Hippocampal formation (tissue), 2 donors: ENCODE results near the gene ENTREP3.
"Not testable (repeated sequence)": the region's sequence is repeated elsewhere in the genome, so short reads cannot be mapped to it uniquely, and the experiment has no call there.

Source experiments
- DNase-seq, 2 donors: peaks; one replicate each; lab custom pipeline; 2025; lab: John Stamatoyannopoulos, UW

ENTREP3 gene

DNA sequence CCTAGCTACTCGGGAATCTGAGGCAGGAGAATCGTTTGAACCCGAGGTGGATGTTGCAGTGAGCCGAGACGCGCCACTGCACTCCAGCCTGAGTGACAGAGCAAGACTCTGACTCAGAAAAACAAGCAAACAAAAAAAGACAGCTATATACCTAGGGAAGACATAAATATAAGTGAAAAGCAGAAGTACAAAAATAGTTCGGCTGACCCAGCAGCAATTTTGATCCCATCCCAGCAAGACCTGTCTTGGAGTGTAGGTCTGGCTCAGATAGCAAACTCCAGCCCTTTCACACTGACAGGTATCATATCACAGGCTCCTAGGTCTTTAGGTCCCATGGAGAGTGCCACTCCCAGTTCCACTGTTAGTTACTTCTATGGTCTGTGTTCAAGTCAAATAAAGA lies 32.2 kb downstream of the ENTREP3 start:
- no peak for DNase-seq

DNA sequence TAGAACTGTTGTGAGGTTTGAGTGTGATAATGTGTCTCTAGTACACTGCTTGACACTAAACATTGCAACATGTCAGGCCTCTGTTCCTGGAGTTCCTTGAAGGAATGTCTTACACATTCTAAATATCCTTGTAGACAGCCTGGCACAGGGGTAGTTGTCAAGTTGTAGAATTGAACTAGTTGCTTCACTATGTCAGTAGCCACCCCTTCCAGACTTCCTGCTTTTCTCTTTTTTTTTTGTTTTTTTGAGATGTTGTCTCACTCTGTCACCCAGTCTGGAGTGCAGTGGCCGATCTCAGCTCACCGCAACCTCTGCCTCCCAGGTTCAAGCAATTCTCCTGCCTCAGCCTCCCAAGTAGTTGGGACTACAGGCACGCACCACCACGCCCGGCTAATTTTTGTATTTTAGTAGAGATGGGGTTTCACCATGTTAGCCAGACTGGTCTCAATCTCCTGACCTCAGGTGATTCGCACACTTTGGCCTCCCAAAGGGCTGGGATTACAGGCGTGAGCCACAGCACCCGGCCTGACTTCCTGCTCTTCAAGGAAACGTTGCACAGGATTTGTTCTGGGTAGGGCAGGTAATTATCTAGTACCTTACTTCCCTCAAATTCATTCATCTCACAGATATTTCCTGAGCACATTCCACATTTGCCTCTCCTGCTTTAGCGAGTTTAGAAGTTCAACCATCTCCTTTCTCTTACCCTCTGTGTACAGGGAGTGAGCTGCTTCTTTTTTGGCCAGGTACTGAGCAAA lies 34.9 kb downstream of the ENTREP3 start:
- DNase-seq = not testable (repeated sequence)

DNA sequence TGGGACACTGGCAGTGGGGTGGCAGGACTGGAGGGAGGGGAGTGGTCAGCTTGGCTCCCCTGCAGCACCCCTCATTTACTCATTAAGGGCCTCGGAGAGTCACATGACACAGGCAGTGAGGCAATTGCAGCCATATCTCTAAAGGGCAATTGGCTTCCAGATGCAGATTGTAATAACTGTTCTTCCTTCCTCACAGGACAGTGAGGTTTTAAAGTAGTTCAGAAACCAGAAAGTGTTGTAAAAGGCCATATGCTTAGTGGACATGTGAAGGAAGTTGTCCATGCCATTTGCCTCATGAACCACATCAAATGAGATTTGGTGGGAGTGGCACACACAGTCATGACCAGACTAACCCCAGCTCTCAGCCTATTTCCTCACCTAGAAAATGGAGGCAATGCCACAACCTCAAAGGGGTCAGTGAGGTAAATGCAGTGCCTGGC lies 35.7 kb downstream of the ENTREP3 start:
- peak; percentile 27 to 32 for DNase-seq

GRCh38 chr1:155218854-155219591 lies 36.3 kb downstream of the ENTREP3 start:
- DNase-seq = peak; percentile 71 to 72

DNA sequence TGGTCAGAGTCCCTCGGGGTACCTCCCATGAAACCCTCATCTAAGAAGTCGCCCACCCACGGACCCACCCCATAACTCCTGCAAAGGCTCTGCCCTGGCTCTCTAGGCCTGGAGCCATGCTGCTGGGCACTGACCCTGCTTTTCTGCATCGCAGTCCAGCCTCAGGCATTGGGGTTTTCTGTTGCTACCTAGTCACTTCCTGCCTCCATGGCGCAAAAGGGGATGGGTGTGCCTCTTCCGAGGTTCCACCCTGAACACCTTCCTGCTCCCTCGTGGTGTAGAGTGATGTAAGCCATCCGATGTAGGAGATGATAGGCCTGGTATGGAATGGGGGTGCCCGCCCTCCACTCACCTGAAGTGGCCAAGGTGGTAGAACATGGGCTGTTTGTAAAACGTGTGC lies 40.6 kb downstream of the ENTREP3 start:
- DNase-seq = not testable (repeated sequence)

DNA sequence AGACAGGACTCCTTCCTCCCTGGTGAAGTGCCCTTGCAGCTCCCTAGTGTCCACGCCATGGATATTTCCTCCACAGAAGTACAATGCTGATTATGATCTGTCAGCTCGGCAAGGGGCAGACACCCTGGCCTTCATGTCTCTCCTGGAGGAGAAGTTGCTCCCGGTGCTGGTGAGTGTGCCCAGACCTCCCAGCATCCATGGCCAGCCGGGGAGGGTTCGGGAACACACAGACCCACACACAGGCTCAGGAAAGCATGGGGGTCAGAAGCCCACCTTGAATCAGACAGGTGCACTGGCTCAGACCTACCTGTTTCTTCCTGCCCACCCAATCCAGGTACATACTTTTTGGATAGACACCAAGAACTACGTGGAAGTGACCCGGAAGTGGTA lies 43.2 kb downstream of the ENTREP3 start:
- not testable (repeated sequence) for DNase-seq

DNA sequence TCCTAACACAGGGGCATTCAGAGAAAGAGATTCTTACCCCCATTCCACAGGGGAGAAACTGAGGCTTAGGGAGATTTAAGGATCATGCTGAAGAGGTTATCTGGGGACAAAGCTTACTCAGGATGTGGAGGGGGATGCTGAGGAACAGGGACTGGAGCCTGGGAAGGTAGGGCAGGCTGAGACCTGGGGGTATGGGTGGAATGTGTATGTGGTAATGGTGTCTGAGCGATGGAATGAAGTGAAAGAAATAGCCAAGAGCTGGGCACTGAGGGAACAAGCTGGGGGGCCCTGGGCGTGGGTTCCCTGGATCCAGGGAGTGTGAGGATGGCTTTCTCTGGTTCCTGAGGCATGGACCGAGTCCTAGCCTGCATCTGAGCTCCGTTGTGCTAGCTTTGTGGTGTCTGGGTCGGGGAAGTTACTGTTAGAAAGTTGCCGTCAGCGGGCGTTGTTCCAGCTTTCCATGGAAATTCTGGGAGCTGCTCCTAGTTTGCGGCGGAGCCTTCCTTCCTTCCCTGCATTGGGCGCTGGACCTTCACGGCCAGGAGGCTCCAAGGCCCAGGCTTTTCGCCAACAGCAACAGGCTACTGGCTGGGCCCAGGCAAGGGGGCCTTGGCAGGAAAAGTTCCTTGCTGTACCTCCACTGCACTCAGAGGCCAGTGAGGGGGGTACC lies 43.8 kb downstream of the ENTREP3 start:
- DNase-seq = not testable (repeated sequence)

- no peak for DNase-seq
These were observed 44.8 kb downstream of the ENTREP3 start for GRCh38 chr1:155210314-155211104.

- no peak for DNase-seq
These were observed 46.0 kb downstream of the ENTREP3 start for GRCh38 chr1:155209312-155209721.

DNA sequence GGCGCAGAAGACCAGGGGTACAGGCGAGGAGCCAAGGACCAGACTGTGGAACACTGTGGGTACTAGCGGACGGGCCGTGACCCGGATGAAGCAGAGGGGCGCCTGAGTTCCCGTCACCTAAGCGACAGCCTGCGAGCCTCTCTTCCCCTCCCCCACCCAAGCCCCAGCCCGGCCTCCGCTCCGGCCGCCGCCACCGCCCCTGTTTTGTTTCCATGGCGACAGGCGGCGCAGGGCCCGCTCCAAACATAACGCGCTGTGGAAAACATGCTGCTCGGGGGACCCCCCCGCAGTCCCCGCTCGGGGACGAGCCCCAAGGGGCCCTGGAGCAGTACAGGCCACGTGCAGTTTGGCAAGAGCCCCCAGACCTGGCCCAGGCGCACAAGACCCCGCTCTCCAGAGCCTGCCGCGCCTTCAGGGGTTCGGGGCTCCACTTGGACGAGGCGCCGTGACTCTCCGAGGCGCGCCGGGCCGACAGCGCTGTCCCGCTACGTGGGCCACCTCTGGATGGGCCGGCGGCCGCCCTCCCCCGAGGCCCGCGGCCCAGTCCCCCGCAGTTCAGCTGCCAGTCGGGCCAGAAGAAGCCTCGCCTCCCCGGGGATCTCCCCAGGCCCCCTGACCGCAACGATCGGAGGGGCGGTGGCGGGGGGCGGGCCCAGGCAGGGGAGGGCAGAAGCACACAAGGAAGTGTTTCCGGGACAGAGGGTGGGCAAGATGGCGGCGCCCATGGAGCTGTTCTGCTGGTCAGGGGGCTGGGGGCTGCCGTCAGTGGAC lies 46.6 kb downstream of the ENTREP3 start, which contains the start of gene MTX1:
TSS of gene MTX1 (plus strand) at position 155 of the 771 bp plus-strand sequence. CDS start at position 265, 110 bp downstream.
- DNase-seq = peak; percentile 67 to 70

GRCh38 chr1:155207806-155208540 lies 47.3 kb downstream of the ENTREP3 start, which contains the start of gene THBS3:
TSS of gene THBS3 (minus strand) at chr1:155207897. CDS start at chr1:155207876, 21 bp downstream.
- peak in 1 of 2 donors; percentile 67 for DNase-seq

DNA sequence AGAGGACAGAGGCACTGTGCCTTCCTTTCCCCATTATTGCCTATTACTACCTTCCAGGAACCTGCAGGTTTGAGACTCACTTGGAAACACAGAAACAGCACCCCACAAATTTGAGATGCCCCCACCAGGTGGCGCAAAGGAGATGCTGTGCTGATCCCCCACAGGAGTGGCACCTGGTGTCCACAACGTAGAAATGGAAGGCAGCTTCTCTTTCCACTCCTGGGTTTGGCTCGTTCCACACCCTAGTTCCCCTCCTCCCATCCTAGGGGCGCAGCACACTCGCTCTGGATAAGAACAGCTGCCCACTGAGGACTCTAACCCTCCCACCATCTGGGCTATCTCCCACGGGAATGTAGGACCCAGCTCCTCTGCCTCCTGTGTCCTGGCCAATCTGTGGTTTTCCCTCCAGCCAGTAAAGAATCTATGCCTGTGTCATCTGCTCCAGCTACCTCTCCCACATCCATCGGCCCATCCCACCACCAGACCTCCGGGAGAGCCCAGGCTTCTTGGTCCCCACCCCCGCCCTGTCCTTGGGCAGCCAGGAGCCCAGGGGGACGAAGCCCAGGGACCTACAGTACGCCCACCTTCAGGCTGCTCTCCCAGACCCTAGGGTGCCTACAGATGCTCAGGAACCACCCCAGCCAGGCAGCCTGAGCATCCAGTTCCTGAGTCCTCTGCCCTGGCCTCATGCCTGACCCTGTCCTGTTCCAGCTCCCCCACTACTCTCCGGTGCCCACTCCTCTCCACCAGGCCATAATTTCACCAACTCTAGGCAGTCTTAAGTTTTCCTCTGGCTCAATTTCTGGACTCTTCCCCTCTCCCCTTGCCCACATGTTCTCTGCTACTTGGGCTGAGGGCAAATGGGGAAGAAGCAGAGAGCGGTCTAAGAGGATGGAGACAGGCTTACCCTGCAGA lies 48.1 kb downstream of the ENTREP3 start:
- DNase-seq = peak; percentile 41 to 54

DNA sequence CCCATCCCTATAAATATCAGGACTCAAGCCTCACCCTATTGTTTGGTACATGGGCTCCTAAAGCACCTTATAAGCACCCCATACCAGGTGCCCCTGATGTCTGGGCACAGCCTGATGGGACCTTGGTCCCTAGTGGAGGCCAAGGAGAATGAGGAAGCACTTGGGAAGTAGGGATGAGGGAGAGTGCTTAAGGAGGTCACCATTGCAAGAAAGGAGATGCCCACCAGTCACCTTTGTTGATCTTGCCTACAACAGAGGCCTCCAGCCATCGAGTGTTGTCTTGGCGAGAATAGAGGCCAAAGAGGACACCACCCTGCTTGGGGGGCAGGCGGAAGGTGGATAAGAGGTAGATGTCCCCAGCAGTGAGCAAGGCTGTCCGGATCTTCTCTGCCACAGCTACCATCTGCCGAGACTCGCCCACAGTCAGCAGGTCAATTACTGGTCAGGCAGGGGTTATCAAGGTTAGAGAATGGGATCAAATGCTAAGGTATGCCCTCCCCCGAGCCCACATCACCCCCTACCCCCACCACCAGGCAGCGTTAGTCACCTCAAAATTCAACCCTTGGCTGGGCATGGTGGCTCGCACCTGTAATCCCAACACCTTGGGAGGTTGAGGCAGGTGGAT lies 49.2 kb downstream of the ENTREP3 start:
- DNase-seq = no peak

DNA sequence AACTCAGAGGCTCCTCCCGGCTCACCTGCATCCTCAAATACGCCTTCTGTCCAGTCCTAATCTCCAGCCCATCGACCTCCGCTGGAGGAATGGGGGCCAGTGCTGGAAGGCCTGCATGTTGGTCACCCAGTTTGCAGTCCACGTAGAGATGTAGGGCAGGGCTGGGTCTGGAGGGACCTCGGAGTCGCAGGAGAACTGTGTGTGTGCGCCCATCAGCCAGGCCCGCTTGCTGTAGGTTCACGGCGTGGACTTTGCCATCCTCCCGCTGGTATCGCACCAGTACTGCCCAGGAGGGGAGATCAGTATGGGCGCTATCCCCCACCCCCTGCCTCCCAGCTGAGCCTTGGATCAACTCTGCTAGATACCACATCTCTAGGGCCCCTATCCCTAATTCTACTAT lies 50.2 kb downstream of the ENTREP3 start:
- no peak for DNase-seq

DNA sequence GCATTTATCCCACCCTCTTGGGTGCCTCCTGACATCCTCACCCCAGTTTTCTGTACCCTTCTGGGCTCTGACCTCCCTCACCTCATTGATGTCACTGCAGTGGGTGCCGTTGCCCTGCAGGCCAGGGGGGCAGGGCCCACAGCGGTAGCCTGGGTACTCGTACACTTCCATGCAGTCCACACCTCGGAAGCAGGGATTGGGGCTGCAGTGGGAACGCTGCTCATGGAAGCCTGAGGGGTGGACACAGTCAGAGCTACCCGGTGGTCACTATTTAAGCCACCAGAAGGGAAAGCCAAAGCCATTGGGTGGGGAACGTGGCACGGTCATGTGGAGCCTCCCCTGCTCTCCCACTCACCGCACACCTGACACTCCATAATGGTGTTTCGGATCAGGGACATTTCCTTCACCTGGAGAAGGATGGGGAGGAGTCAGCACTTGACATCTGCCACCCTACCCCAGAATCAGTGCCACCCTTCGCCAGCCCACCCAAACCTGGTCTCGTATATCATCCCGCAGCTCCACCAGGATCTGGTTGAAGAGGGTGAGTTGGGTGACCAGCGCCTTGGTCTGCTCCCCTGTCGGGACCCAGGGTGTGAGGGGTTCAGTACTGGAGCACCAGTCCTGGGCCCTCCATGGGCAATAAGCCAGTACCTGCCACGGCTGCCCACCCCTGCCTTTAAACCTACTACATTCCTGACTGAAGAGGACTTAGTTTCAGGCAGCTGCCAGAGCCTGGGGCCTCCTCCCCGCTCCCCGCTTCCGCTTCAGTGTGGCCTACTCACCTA lies 52.4 kb downstream of the ENTREP3 start:
- no peak for DNase-seq

GRCh38 chr1:155202198-155202597 lies 53.1 kb downstream of the ENTREP3 start:
- DNase-seq = no peak

GRCh38 chr1:155200920-155201319 lies 54.4 kb downstream of the ENTREP3 start:
- no peak for DNase-seq

DNA sequence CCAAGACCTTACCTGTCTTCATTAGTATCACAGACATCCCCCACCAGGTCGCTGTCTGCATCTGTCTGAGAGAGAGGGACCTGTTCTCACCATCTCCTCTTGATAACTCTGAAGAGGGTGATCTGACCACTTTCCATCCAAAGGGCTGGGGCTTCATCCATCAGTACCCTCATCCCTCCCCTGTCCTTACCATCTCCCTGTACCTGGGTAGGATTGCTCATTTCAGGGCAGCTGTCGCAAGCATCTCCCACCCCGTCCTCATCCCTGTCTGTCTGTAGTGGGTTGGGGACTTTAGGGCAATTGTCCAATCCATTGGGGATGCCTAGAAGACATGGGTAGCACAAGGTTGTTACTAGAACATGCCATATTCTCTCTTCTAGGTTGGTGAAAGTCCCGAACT lies 55.5 kb downstream of the ENTREP3 start:
- no peak for DNase-seq
